Keratinocyte (primary cell): Measurements from ENCODE around the gene CDC42. TPM values are rescaled to one million over a fixed set of nuclear protein-coding genes. Genes with fewer than 3 reads are reported as not detected.

ENCODE experiments used
- DNase-seq: peaks from one replicate; pipeline ENCODE4 v3.0.0-alpha.2; 2011; ENCODE audit warnings: low read depth, missing footprints, low spot score
- FAIRE-seq: peaks from 2 replicates; lab custom pipeline; 2011; peaks lifted over from hg19 to GRCh38; lab: Jason Lieb, UNC
- H2AFZ ChIP-seq: 2 replicates; pipeline ENCODE4 v1.6.0; 2012; ENCODE audit warnings: low read length, control low read depth, inconsistent platforms; ENCODE audit not compliant: control insufficient read depth
- H3K27ac ChIP-seq: 2 replicates; pipeline ENCODE4 v1.5.1; 2011; ENCODE audit warnings: low read length; ENCODE audit not compliant: control insufficient read depth, insufficient read depth
- H3K27me3 ChIP-seq: 3 replicates; pipeline ENCODE4 v1.6.0; 2011; ENCODE audit warnings: low read length; ENCODE audit not compliant: control insufficient read depth, insufficient read depth; ENCODE audit errors: extremely low read depth
- H3K36me3 ChIP-seq, 2 experiments: 2 replicates in 1 of 2; 3 replicates in 1 of 2; pipeline ENCODE4 v1.5.1; 2011; ENCODE audit warnings: low read length in 2 of 2, mild to moderate bottlenecking in 1 of 2; ENCODE audit not compliant: control insufficient read depth in 2 of 2, insufficient read depth in 2 of 2; ENCODE audit errors: extremely low read depth in 1 of 2
- H3K4me1 ChIP-seq: 3 replicates; pipeline ENCODE4 v1.5.1; 2011; ENCODE audit warnings: low read length; ENCODE audit not compliant: control insufficient read depth, insufficient read depth; ENCODE audit errors: extremely low read depth
- H3K4me2 ChIP-seq: 3 replicates; pipeline ENCODE4 v1.6.0; 2011; ENCODE audit warnings: low read depth, low read length; ENCODE audit not compliant: control insufficient read depth, insufficient read depth; ENCODE audit errors: extremely low read depth
- H3K4me3 ChIP-seq, 3 experiments: fragments of 200-600 bp in 1 of 3; sonication (generic) in 1 of 3; 2 replicates in 2 of 3; 3 replicates in 1 of 3; pipeline ENCODE4 v1.5.1; 2011 to 2016; ENCODE audit warnings: low read length in 3 of 3, mild to moderate bottlenecking in 3 of 3, control low read depth in 2 of 3, inconsistent platforms in 1 of 3, low read depth in 1 of 3, mixed read lengths in 1 of 3, mixed run types in 1 of 3, moderate library complexity in 1 of 3; ENCODE audit not compliant: control insufficient read depth in 2 of 3, insufficient read depth in 2 of 3; ENCODE audit errors: extremely low read depth in 1 of 3
- H3K79me2 ChIP-seq: 2 replicates; pipeline ENCODE4 v1.6.0; 2012; ENCODE audit warnings: low read length; ENCODE audit not compliant: control insufficient read depth, insufficient read depth
- H3K9ac ChIP-seq: 3 replicates; pipeline ENCODE4 v1.6.0; 2011; ENCODE audit warnings: low read length; ENCODE audit not compliant: control insufficient read depth, insufficient read depth; ENCODE audit errors: extremely low read depth
- H3K9me1 ChIP-seq: 3 replicates; pipeline ENCODE4 v1.6.0; 2011; ENCODE audit warnings: low read length; ENCODE audit not compliant: control insufficient read depth, insufficient read depth; ENCODE audit errors: extremely low read depth
- H3K9me3 ChIP-seq: 2 replicates; pipeline ENCODE4 v1.5.1; 2012; ENCODE audit warnings: low read depth, low read length; ENCODE audit not compliant: control insufficient read depth
- H4K20me1 ChIP-seq: 3 replicates; pipeline ENCODE4 v1.6.0; 2011; ENCODE audit warnings: low read length; ENCODE audit not compliant: control insufficient read depth, insufficient read depth; ENCODE audit errors: extremely low read depth
- CTCF ChIP-seq, 3 experiments: IDR thresholded peaks in 1 of 3; conservative IDR thresholded peaks in 1 of 3; optimal IDR thresholded peaks in 1 of 3; 2 replicates in 2 of 3; 3 replicates in 1 of 3; pipeline versions ENCODE3 to v1.5.1; 2011; ENCODE audit warnings: low read length in 3 of 3, mild to moderate bottlenecking in 3 of 3, moderate library complexity in 2 of 3, control low read depth in 1 of 3, inconsistent platforms in 1 of 3; ENCODE audit not compliant: insufficient read depth in 2 of 3; ENCODE audit errors: extremely low read depth in 1 of 3
- EZH2 ChIP-seq: IDR thresholded peaks from one replicate; pipeline ENCODE4 v1.6.1; 2012; ENCODE audit warnings: inconsistent platforms, mild to moderate bottlenecking, low read length, moderate library complexity
- dilution Hi-C: fragments of 300-500 bp; cut with MboI; formaldehyde crosslinking; loops from one replicate; pipeline ENCODE4 v1.7.0; 2020; ENCODE audit warnings: low sequenced_read_pairs; ENCODE audit not compliant: extremely low pct_ligation_motif_present
- polyA plus RNA-seq, 5 experiments: library from polyadenylated mRNA; depleted of rRNA in 3 of 5; stranded (reverse) in 3 of 5; stranded (forward) in 1 of 5; unstranded in 1 of 5; fragments of >200 nt; gene quantifications; 1 replicate in 1 of 5; 2 replicates in 3 of 5; 3 replicates in 1 of 5; pipeline versions ENCODE4 v1.2.1 to v1.2.3, GENCODE V29; 2011 to 2012; ENCODE audit warnings: missing spikeins in 2 of 5, low read depth in 1 of 5, low replicate concordance in 1 of 5

CDC42 gene
- polyA plus RNA-seq, 1 donor (not counting 4 experiments of a cell fraction or from before 2014, with no cell fraction given): 499 TPM

GRCh38 chr1:22055463-22055862, 3.0 kb downstream of the CDC42 start:
- no peaks in the 10 kb centered on the region for H3K27me3 ChIP-seq
- H3K4me1 ChIP-seq: peaks cover 27% of the 10 kb centered on the region
- H3K79me2 ChIP-seq: peaks cover 72% of the 10 kb centered on the region
- no peak overlapping the region for H3K9ac ChIP-seq
- H3K27ac ChIP-seq: no peak overlapping the region
- H3K9me3 ChIP-seq: no peaks in the 10 kb centered on the region
- peak overlapping the region; percentile 43 for H3K4me2 ChIP-seq
- no peaks in the 10 kb centered on the region for H3K9me1 ChIP-seq
- FAIRE-seq: no peak
- peak overlapping the region in 2 of 3 experiments; percentile 13 to 35 for H3K4me3 ChIP-seq
- H4K20me1 ChIP-seq: peaks cover 43% of the 10 kb centered on the region
- dilution Hi-C loops: no loop called here
- peaks cover 0 to 17% of the 10 kb centered on the region in 2 experiments for H3K36me3 ChIP-seq
- no peak overlapping the region for H2AFZ ChIP-seq
- no peak for DNase-seq
- TF ChIP-seq CTCF (optimal IDR thresholded peaks at IDR 0.05 in 1 of 3, IDR thresholded peaks at IDR 0.05 in 1 of 3, conservative IDR thresholded peaks at IDR 0.05 in 1 of 3; ENCODE audit: extremely low read depth in 1 of 3, insufficient read depth in 2 of 3, low read length in 3 of 3) (no peak), EZH2 (no peak)

GRCh38 chr1:22056043-22056442, 3.5 kb downstream of the CDC42 start:
- DNase-seq (no peak), FAIRE-seq (no peak)
- Histone ChIP-seq H3K79me2 (peaks cover 78% of the 10 kb centered on the region), H4K20me1 (peaks cover 48% of the 10 kb centered on the region), H3K4me3 (no peak overlapping the region), H3K4me1 (peaks cover 27% of the 10 kb centered on the region), H3K9me1 (no peaks in the 10 kb centered on the region), H3K27ac (no peak overlapping the region), H3K9me3 (no peaks in the 10 kb centered on the region), H3K27me3 (no peaks in the 10 kb centered on the region), H3K9ac (no peak overlapping the region), H3K4me2 (peak overlapping the region; percentile 12), H2AFZ (no peak overlapping the region), H3K36me3 (peaks cover 0 to 17% of the 10 kb centered on the region in 2 experiments)
- TF ChIP-seq EZH2 (no peak), CTCF (optimal IDR thresholded peaks at IDR 0.05 in 1 of 3, IDR thresholded peaks at IDR 0.05 in 1 of 3, conservative IDR thresholded peaks at IDR 0.05 in 1 of 3; ENCODE audit: extremely low read depth in 1 of 3, insufficient read depth in 2 of 3, low read length in 3 of 3) (no peak)
- dilution Hi-C loops: no loop called here
